Liver (tissue), 3 donors: Measurements from ENCODE around the gene PCBP4.
"Not testable (repeated sequence)": the region's sequence is repeated elsewhere in the genome, so short reads cannot be mapped to it uniquely, and the experiment has no call there.

Experiments used
- SP1 ChIP-seq: IDR thresholded peaks from 2 replicates; pipeline ENCODE4 v1.6.1; 2018; ENCODE audit warnings: antibody characterized with exemption, mild to moderate bottlenecking
- YY1 ChIP-seq: IDR thresholded peaks from 2 replicates; pipeline ENCODE4 v1.6.1; 2016; ENCODE audit warnings: antibody characterized with exemption, mild to moderate bottlenecking
- TF ChIP-seq, protein P1 (sequence below): fragments of 150-350 bp; IDR thresholded peaks from 2 replicates; pipeline ENCODE4 v1.5.1; 2017; ENCODE audit warnings: improper control_type of control experiment, low read depth, low read length; ENCODE audit not compliant: missing input control
- TF ChIP-seq, protein P2 (sequence below): IDR thresholded peaks from 2 replicates; pipeline ENCODE4 v1.6.1; 2016; ENCODE audit warnings: antibody characterized with exemption
- TF ChIP-seq, protein P3 (sequence below): IDR thresholded peaks from 2 replicates; pipeline ENCODE4 v1.6.1; 2016; ENCODE audit warnings: antibody characterized with exemption, mild to moderate bottlenecking
- donor health status: healthy.
- donor health status: healthy.

DNA sequence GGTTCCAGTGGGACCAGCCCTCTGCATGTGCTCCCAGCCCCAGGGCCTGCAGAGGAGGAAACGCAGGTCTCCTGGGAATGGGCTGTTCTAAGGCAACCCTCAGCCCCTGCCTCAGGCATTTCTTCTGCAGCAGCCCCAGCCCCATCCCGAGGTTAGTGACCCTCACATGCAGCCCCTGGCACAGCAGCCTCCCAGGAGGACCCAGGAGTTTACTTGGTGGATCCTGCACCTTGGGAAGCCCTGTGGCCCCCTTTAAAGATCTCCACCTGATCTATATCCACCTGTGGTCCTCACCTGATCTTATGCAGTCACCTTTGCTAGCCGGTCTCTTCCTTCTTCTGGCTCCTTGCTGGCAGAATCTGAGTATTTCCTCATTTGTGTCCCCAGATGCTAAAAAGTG, 38.3 kb downstream of the PCBP4 start:
- TF ChIP-seq, protein P1, sequence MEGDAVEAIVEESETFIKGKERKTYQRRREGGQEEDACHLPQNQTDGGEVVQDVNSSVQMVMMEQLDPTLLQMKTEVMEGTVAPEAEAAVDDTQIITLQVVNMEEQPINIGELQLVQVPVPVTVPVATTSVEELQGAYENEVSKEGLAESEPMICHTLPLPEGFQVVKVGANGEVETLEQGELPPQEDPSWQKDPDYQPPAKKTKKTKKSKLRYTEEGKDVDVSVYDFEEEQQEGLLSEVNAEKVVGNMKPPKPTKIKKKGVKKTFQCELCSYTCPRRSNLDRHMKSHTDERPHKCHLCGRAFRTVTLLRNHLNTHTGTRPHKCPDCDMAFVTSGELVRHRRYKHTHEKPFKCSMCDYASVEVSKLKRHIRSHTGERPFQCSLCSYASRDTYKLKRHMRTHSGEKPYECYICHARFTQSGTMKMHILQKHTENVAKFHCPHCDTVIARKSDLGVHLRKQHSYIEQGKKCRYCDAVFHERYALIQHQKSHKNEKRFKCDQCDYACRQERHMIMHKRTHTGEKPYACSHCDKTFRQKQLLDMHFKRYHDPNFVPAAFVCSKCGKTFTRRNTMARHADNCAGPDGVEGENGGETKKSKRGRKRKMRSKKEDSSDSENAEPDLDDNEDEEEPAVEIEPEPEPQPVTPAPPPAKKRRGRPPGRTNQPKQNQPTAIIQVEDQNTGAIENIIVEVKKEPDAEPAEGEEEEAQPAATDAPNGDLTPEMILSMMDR: not testable (repeated sequence)
- TF ChIP-seq SP1, YY1: not testable (repeated sequence)
- TF ChIP-seq, protein P2, sequence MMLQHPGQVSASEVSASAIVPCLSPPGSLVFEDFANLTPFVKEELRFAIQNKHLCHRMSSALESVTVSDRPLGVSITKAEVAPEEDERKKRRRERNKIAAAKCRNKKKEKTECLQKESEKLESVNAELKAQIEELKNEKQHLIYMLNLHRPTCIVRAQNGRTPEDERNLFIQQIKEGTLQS: not testable (repeated sequence)
- TF ChIP-seq, protein P3, sequence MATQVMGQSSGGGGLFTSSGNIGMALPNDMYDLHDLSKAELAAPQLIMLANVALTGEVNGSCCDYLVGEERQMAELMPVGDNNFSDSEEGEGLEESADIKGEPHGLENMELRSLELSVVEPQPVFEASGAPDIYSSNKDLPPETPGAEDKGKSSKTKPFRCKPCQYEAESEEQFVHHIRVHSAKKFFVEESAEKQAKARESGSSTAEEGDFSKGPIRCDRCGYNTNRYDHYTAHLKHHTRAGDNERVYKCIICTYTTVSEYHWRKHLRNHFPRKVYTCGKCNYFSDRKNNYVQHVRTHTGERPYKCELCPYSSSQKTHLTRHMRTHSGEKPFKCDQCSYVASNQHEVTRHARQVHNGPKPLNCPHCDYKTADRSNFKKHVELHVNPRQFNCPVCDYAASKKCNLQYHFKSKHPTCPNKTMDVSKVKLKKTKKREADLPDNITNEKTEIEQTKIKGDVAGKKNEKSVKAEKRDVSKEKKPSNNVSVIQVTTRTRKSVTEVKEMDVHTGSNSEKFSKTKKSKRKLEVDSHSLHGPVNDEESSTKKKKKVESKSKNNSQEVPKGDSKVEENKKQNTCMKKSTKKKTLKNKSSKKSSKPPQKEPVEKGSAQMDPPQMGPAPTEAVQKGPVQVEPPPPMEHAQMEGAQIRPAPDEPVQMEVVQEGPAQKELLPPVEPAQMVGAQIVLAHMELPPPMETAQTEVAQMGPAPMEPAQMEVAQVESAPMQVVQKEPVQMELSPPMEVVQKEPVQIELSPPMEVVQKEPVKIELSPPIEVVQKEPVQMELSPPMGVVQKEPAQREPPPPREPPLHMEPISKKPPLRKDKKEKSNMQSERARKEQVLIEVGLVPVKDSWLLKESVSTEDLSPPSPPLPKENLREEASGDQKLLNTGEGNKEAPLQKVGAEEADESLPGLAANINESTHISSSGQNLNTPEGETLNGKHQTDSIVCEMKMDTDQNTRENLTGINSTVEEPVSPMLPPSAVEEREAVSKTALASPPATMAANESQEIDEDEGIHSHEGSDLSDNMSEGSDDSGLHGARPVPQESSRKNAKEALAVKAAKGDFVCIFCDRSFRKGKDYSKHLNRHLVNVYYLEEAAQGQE: not testable (repeated sequence)
